G401.6 (cell line): ENCODE measurements around the gene ZNF202.
"Not testable (repeated sequence)": the region's sequence is repeated elsewhere in the genome, so short reads cannot be mapped to it uniquely, and the experiment has no call there.

Experiments
- FAIRE-seq: peaks from 2 replicates; lab custom pipeline; 2012; peaks lifted over from hg19 to GRCh38; lab: Jason Lieb, UNC

ZNF202 gene

DNA sequence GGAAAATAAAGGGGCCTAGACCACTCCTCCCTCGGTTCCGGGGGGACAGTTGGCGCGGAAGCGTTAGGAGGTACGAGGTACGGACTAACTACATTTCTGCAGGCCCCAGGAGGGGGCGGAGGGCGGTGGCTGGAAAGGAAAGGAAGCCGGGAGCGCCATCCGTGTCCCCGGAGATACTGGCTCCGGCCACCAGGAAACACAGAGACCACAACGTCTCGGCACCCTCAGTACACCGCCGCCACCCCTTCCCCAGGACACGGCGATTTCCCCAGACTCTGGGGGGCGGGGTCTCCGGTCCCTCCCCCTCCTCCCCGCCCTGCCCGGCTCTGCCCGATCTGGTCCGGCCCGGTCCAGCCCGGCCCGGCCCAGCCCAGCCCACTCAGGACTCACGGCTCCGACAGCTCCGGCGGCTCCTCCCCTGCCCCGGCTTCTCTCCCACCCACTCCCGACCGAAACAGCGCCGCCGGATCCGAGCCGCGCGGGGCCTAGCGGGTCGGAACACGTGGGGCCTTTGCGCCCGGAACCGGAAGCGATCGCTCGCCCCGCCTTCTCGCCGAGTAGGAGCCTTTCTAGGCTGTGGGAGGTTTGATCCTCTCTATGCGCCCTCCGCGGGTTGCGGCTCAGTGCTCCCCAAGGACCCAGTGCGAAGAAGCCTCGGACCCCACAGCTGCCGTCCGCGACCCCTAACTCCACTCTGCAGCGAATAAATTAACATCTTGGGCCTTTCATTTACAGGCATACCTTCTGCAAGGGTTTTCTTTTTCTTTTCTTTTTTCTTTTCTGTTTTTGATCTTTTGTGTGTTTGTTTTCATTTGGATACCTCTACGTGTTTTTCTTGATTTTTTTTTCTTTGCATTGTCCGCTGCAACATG, at the start of gene ZNF202:
ZNF202 (minus strand) TSS at position 502 of the 872 bp plus-strand sequence. CDS start 10,772 bp downstream, outside the sequence.
- FAIRE-seq = peak; percentile 33

DNA sequence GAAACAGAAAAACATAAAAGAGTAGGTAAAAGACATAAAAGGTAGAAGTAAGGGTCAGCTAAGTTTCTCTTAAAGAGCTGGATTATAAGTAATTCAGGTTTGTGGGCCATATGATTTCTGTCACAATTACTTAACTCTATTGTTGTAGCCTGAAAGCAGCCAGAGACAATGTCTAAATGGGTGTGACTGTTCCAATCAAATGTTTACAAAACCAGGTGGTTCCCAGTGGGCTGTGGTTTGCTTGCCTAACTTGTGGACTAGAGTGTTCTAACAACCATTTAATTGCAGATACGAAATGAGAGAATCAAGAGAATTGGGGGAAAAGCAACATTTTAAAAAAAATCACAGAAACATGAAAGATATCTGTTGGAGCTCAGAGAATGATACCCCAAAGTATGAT, 42.1 kb upstream of the ZNF202 start:
- no peak for FAIRE-seq

- no peak for FAIRE-seq
These were observed 37.1 kb upstream of the ZNF202 start for GRCh38 chr11:123778511-123778910.

GRCh38 chr11:123775715-123776549, 34.5 kb upstream of the ZNF202 start:
- no peak for FAIRE-seq

DNA sequence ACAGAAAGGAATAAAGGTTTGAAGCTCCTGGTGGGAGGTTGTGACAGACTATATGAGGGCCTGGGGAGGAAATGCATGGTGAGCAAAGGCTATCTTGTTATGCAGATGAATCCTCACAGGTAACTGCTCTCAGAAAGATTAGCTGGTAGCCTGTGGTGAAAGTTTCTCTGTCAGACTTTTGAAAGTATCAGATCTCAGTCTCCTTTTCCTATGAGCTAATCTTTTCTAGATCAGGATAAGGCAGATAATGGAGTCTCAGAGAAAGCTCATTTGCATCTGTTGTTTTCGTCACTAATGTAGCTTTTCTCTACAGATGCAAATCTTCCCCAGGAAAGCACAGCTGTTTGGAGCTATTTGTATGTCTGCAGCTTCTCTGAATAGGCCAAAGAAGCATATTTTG, 33.8 kb upstream of the ZNF202 start:
- FAIRE-seq = no peak

- no peak for FAIRE-seq
These were observed 32.5 kb upstream of the ZNF202 start for GRCh38 chr11:123773959-123774358.

DNA sequence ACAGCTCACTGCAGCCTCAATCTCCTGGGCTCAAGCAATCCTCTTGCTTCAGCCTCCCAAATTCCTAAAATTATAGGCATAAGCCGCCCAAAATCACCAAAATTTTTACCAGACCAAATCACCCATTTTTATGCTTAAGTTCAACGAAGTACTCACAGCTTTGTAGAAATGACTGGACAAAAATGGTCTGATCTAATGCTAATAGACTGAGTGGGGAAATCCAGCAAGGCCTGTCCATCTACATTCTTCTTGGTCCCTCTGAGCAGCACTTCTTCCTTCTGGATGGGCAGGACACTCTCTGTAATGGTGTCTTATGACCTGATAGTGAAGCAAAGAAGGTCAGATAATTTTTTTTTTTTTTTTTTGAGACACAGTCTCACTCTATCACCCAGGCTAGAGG, 31.6 kb upstream of the ZNF202 start:
- no peak for FAIRE-seq

GRCh38 chr11:123771664-123772063, 30.2 kb upstream of the ZNF202 start:
- no peak for FAIRE-seq

DNA sequence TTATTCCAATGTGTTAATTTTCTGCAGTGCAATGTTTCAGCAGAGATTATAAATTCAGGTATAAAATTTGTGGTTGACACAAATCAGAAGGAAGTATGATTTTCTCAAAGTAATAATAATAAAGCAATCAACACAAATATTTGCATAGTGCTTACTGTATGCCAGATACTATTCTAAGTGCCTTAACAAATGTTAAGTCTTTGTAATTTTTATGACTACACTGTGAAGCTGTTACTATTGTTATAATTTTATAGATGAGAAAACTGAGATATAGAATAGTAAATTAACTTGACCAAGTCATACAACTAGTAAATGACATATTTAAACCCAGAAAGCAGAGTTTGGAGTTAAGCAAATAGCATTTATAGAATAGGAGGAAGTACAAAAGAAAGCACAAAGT, 29.3 kb upstream of the ZNF202 start:
- FAIRE-seq = no peak

DNA sequence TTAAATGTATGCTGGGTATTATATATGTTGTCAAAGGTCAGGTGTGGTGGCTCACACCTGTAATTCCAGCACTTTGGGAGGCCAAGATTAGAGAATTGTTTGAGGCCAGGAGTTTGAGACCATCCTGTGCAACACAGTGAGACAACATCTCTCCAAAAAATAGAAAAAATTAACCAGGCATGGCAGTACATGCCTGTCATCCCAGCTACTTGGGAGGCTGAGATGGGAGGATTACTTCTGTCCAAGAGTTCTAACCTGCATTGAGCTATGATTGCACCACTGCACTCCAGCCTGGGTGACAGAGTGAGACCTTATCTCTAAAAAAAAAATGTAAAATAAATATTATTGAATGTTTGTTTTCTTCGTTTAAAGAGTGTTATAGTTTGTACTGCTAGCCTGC, 24.1 kb upstream of the ZNF202 start:
- no peak for FAIRE-seq

- FAIRE-seq = no peak
These were observed 21.0 kb upstream of the ZNF202 start for GRCh38 chr11:123762422-123762821.

DNA sequence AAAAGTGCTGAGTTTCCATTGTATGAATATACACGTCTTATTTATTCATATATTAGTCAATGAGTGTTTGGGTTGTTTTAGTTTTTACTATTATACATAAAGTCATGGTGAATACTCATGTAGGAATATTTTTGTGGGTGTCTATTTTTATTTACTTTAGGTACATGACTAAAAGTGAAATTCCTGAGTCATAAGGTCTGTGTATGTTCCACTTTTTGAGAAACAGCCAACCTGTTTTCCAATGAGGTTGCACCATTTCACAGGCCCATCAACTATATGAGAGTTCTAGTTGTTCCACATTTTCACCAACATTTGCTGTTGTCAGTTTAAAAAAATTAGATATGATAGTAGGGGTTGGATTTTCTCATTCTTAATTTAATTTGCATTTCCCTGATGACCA, 19.4 kb upstream of the ZNF202 start:
- no peak for FAIRE-seq

GRCh38 chr11:123757976-123758375, 16.5 kb upstream of the ZNF202 start:
- no peak for FAIRE-seq

GRCh38 chr11:123755813-123756212, 14.4 kb upstream of the ZNF202 start:
- no peak for FAIRE-seq

DNA sequence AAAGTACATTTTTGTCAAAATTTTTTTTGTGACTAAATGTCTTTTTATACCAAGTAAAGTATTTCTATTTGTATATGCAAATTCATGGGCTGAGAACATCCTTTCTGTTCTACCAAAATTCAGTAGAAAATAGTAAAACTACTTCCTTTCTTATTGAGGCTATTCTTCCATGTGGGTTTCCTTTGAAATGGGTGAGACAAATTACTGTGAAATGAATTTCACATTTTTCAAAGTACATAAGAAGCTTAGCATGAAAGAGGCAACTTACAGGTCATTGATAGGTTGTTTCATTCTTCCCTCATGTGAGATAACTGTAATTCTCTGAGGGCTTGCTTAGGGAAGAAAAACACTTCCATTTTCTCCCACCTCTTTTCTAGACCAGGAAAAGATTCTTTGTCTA, 13.9 kb upstream of the ZNF202 start:
- FAIRE-seq = no peak

GRCh38 chr11:123754101-123754568, 12.7 kb upstream of the ZNF202 start, which contains the start of gene OR6X1:
TSS of gene OR6X1 (minus strand) at chr11:123754518. CDS start at chr11:123754518, 0 bp downstream.
- FAIRE-seq = no peak

GRCh38 chr11:123753110-123753509, 11.7 kb upstream of the ZNF202 start:
- FAIRE-seq = no peak

DNA sequence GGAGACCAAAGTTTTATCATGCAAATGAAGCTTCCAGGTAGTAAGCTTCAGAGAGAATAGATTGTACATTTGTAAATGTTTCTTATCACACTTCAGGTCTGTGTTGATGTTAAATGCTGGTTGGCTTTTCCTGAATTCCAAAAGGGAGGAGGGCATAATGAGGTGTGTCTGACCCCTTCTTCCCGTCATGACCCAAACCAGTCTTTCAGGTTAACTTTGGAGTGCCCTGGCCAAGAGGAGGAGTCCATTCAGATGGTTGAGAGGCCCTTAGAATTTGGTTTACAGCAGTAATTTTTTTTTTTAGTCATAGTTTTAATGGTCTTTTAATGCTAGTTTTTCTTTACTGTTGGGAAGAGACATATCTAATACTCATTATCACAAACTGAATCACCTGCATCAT, 10.3 kb upstream of the ZNF202 start:
- no peak for FAIRE-seq

DNA sequence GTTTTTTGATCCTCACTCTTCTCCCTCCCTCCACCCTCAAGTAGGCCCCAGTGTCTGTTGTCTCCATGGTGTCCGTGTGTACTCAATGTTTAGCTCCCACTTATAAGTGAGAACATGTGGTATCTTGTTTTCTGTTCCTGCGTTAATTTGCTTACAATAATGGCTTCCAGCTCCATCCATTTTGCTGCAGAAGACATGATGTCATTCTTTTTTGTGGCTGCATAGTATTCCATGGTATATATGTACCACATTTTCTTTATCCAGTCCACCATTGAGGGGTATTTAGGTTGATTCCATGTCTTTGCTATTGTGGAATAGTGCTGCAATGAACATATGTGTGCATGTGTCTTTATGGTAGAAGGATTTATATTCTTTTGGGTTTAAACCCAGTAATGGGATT, 6.9 kb upstream of the ZNF202 start:
- not testable (repeated sequence) for FAIRE-seq

GRCh38 chr11:123745764-123746451, 4.4 kb upstream of the ZNF202 start:
- no peak for FAIRE-seq

GRCh38 chr11:123742724-123743120, 1.3 kb upstream of the ZNF202 start:
- no peak for FAIRE-seq

DNA sequence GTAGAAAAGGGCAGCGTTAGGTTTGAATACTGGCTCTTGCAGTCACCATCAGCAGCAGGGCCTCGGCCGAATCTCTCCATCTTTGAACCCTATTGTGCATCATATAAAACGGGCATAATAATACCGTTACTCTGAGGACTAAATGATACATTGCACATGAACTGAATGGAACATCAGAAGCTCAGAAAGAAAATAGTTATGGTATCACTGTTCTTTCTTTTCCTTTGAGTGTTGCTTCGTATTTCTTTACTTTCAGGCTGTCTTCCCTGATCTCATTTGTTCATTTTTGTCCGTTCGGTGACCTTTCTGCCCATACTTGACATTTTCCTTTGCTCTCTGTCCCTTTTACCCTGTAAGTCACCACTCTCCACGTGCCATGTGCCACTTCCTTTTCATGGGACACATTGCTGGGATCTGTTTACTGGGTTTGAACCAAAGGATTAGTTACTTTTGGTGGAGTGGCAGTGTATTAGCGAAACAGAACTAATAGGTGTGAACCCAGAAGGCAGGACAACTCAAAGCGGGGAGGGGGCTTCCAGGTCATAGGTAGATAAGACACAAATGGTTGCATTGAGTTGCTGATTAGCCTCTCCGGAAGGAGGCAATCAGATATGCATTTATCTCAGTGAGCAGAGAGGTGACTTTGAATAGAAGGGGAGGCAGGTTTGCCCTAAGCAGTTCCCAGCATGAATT, 717 bp upstream of the ZNF202 start:
- FAIRE-seq = no peak
